Measurements from ENCODE around the gene FLRT2.
A peak's percentile ranks its signal among the peaks of the same experiment; 100 is the strongest.

FLRT2 gene

GRCh38 chr14:85601246-85601645 is 71.3 kb downstream of the FLRT2 start:
- Histone ChIP-seq H3K27me3 (replicated peaks; ENCODE audit: control insufficient read depth, insufficient read depth, low read length) (no peaks in the 10 kb centered on the region), H3K36me3 (ENCODE audit: control insufficient read depth, insufficient read depth, low read length, severe bottlenecking) (no peaks in the 10 kb centered on the region), H3K9me3 (ENCODE audit: control insufficient read depth, low read length) (no peaks in the 10 kb centered on the region), H3K4me3 (ENCODE audit: low read length) (no peak overlapping the region), H3K9ac (ENCODE audit: low read length) (no peak overlapping the region), H3K4me1 (ENCODE audit: control insufficient read depth, insufficient read depth, low read length) (no peaks in the 10 kb centered on the region)
- DNase-seq (ENCODE audit: low read depth) = no peak

- no peak for DNase-seq (ENCODE audit: low read depth)
- Histone ChIP-seq H3K4me3 (ENCODE audit: low read length) (no peak overlapping the region), H3K9me3 (ENCODE audit: control insufficient read depth, low read length) (no peaks in the 10 kb centered on the region), H3K36me3 (ENCODE audit: control insufficient read depth, insufficient read depth, low read length, severe bottlenecking) (no peaks in the 10 kb centered on the region), H3K4me1 (ENCODE audit: control insufficient read depth, insufficient read depth, low read length) (no peaks in the 10 kb centered on the region), H3K9ac (ENCODE audit: low read length) (no peak overlapping the region), H3K27me3 (replicated peaks; ENCODE audit: control insufficient read depth, insufficient read depth, low read length) (no peaks in the 10 kb centered on the region)
These were observed 71.7 kb downstream of the FLRT2 start for GRCh38 chr14:85601690-85602089.

- Histone ChIP-seq H3K27me3 (replicated peaks; ENCODE audit: control insufficient read depth, insufficient read depth, low read length) (no peaks in the 10 kb centered on the region), H3K4me3 (ENCODE audit: low read length) (no peak overlapping the region), H3K4me1 (ENCODE audit: control insufficient read depth, insufficient read depth, low read length) (peaks cover 6% of the 10 kb centered on the region), H3K36me3 (ENCODE audit: control insufficient read depth, insufficient read depth, low read length, severe bottlenecking) (no peaks in the 10 kb centered on the region), H3K9ac (ENCODE audit: low read length) (no peak overlapping the region), H3K9me3 (ENCODE audit: control insufficient read depth, low read length) (no peaks in the 10 kb centered on the region)
- DNase-seq (ENCODE audit: low read depth) = no peak
These were observed 72.4 kb downstream of the FLRT2 start for GRCh38 chr14:85602345-85602744.

GRCh38 chr14:85604021-85604420 is 74.1 kb downstream of the FLRT2 start:
- no peak overlapping the region for H3K9ac ChIP-seq (ENCODE audit: low read length)
- H3K4me3 ChIP-seq (ENCODE audit: low read length) = no peak overlapping the region

GRCh38 chr14:85604714-85605113 is 74.8 kb downstream of the FLRT2 start:
- H3K4me1 ChIP-seq (ENCODE audit: control insufficient read depth, insufficient read depth, low read length) = peaks cover 12% of the 10 kb centered on the region
- no peak for DNase-seq (ENCODE audit: low read depth)
- no peaks in the 10 kb centered on the region for H3K36me3 ChIP-seq (ENCODE audit: control insufficient read depth, insufficient read depth, low read length, severe bottlenecking)
- no peaks in the 10 kb centered on the region for H3K9me3 ChIP-seq (ENCODE audit: control insufficient read depth, low read length)
- no peaks in the 10 kb centered on the region for H3K27me3 ChIP-seq (replicated peaks; ENCODE audit: control insufficient read depth, insufficient read depth, low read length)
- no peak overlapping the region for H3K9ac ChIP-seq (ENCODE audit: low read length)
- H3K4me3 ChIP-seq (ENCODE audit: low read length) = no peak overlapping the region

More at GRCh38 chr14:85604021-85604420, 74.1 kb downstream of the FLRT2 start:
- H3K9me3 ChIP-seq (ENCODE audit: control insufficient read depth, low read length) = no peaks in the 10 kb centered on the region
- DNase-seq (ENCODE audit: low read depth) = no peak
- H3K27me3 ChIP-seq (replicated peaks; ENCODE audit: control insufficient read depth, insufficient read depth, low read length) = no peaks in the 10 kb centered on the region
- no peaks in the 10 kb centered on the region for H3K36me3 ChIP-seq (ENCODE audit: control insufficient read depth, insufficient read depth, low read length, severe bottlenecking)
- H3K4me1 ChIP-seq (ENCODE audit: control insufficient read depth, insufficient read depth, low read length) = peaks cover 12% of the 10 kb centered on the region

GRCh38 chr14:85607651-85608081 is 77.7 kb downstream of the FLRT2 start:
- Histone ChIP-seq H3K36me3 (ENCODE audit: control insufficient read depth, insufficient read depth, low read length, severe bottlenecking) (no peaks in the 10 kb centered on the region), H3K9ac (ENCODE audit: low read length) (peak overlapping the region; percentile 33), H3K4me1 (ENCODE audit: control insufficient read depth, insufficient read depth, low read length) (peaks cover 12% of the 10 kb centered on the region), H3K4me3 (ENCODE audit: low read length) (peak overlapping the region; percentile 20), H3K27me3 (replicated peaks; ENCODE audit: control insufficient read depth, insufficient read depth, low read length) (no peaks in the 10 kb centered on the region), H3K9me3 (ENCODE audit: control insufficient read depth, low read length) (no peaks in the 10 kb centered on the region)
- DNase-seq (ENCODE audit: low read depth) = peak; percentile 90

GRCh38 chr14:85613496-85613895 is 83.6 kb downstream of the FLRT2 start:
- Histone ChIP-seq H3K27me3 (replicated peaks; ENCODE audit: control insufficient read depth, insufficient read depth, low read length) (no peaks in the 10 kb centered on the region), H3K4me1 (ENCODE audit: control insufficient read depth, insufficient read depth, low read length) (no peaks in the 10 kb centered on the region), H3K4me3 (ENCODE audit: low read length) (no peak overlapping the region), H3K9me3 (ENCODE audit: control insufficient read depth, low read length) (no peaks in the 10 kb centered on the region), H3K36me3 (ENCODE audit: control insufficient read depth, insufficient read depth, low read length, severe bottlenecking) (no peaks in the 10 kb centered on the region), H3K9ac (ENCODE audit: low read length) (no peak overlapping the region)
- DNase-seq (ENCODE audit: low read depth) = no peak

- Histone ChIP-seq H3K27me3 (replicated peaks; ENCODE audit: control insufficient read depth, insufficient read depth, low read length) (no peaks in the 10 kb centered on the region), H3K4me3 (ENCODE audit: low read length) (no peak overlapping the region), H3K9me3 (ENCODE audit: control insufficient read depth, low read length) (no peaks in the 10 kb centered on the region), H3K4me1 (ENCODE audit: control insufficient read depth, insufficient read depth, low read length) (no peaks in the 10 kb centered on the region), H3K9ac (ENCODE audit: low read length) (no peak overlapping the region), H3K36me3 (ENCODE audit: control insufficient read depth, insufficient read depth, low read length, severe bottlenecking) (peaks cover under 1% of the 10 kb centered on the region)
- no peak for DNase-seq (ENCODE audit: low read depth)
These were observed 86.5 kb downstream of the FLRT2 start for GRCh38 chr14:85616386-85616885.

GRCh38 chr14:85616886-85617285 is 86.9 kb downstream of the FLRT2 start:
- Histone ChIP-seq H3K9ac (ENCODE audit: low read length) (no peak overlapping the region), H3K9me3 (ENCODE audit: control insufficient read depth, low read length) (no peaks in the 10 kb centered on the region), H3K4me1 (ENCODE audit: control insufficient read depth, insufficient read depth, low read length) (no peaks in the 10 kb centered on the region), H3K27me3 (replicated peaks; ENCODE audit: control insufficient read depth, insufficient read depth, low read length) (no peaks in the 10 kb centered on the region), H3K36me3 (ENCODE audit: control insufficient read depth, insufficient read depth, low read length, severe bottlenecking) (peaks cover 5% of the 10 kb centered on the region), H3K4me3 (ENCODE audit: low read length) (no peak overlapping the region)
- DNase-seq (ENCODE audit: low read depth) = no peak

GRCh38 chr14:85617791-85618190 is 87.8 kb downstream of the FLRT2 start:
- Histone ChIP-seq H3K9me3 (ENCODE audit: control insufficient read depth, low read length) (no peaks in the 10 kb centered on the region), H3K9ac (ENCODE audit: low read length) (no peak overlapping the region), H3K4me1 (ENCODE audit: control insufficient read depth, insufficient read depth, low read length) (no peaks in the 10 kb centered on the region), H3K4me3 (ENCODE audit: low read length) (no peak overlapping the region), H3K36me3 (ENCODE audit: control insufficient read depth, insufficient read depth, low read length, severe bottlenecking) (peaks cover 14% of the 10 kb centered on the region), H3K27me3 (replicated peaks; ENCODE audit: control insufficient read depth, insufficient read depth, low read length) (no peaks in the 10 kb centered on the region)
- peak; percentile 14 for DNase-seq (ENCODE audit: low read depth)

- Histone ChIP-seq H3K27me3 (replicated peaks; ENCODE audit: control insufficient read depth, insufficient read depth, low read length) (no peaks in the 10 kb centered on the region), H3K9me3 (ENCODE audit: control insufficient read depth, low read length) (no peaks in the 10 kb centered on the region), H3K9ac (ENCODE audit: low read length) (no peak overlapping the region), H3K4me1 (ENCODE audit: control insufficient read depth, insufficient read depth, low read length) (no peaks in the 10 kb centered on the region), H3K4me3 (ENCODE audit: low read length) (no peak overlapping the region), H3K36me3 (ENCODE audit: control insufficient read depth, insufficient read depth, low read length, severe bottlenecking) (peaks cover 18% of the 10 kb centered on the region)
- no peak for DNase-seq (ENCODE audit: low read depth)
These were observed 88.4 kb downstream of the FLRT2 start for GRCh38 chr14:85618390-85618789.

- no peak for DNase-seq (ENCODE audit: low read depth)
- no peaks in the 10 kb centered on the region for H3K4me1 ChIP-seq (ENCODE audit: control insufficient read depth, insufficient read depth, low read length)
- H3K36me3 ChIP-seq (ENCODE audit: control insufficient read depth, insufficient read depth, low read length, severe bottlenecking) = peaks cover 18% of the 10 kb centered on the region
- no peaks in the 10 kb centered on the region for H3K9me3 ChIP-seq (ENCODE audit: control insufficient read depth, low read length)
- no peak overlapping the region for H3K4me3 ChIP-seq (ENCODE audit: low read length)
- no peak overlapping the region for H3K9ac ChIP-seq (ENCODE audit: low read length)
- H3K27me3 ChIP-seq (replicated peaks; ENCODE audit: control insufficient read depth, insufficient read depth, low read length) = no peaks in the 10 kb centered on the region
These were observed 89.0 kb downstream of the FLRT2 start for GRCh38 chr14:85618978-85619377.

Measured in adipocyte (in vitro differentiated cells).